GM21576 (cell line): ENCODE data around the gene OR4D1.

ENCODE experiments used
- ATAC-seq: cut with Tn5 transposase; IDR thresholded peaks from one replicate; pipeline ENCODE4 v1.9.1; 2021; ENCODE audit warnings: mild to moderate bottlenecking, moderate library complexity; ENCODE audit not compliant: unreplicated experiment

Gene OR4D1

GRCh38 chr17:58192612-58193011 is 44.4 kb downstream of the OR4D1 start, which contains the start of gene EPX:
EPX (plus strand) TSS chr17:58192726; CDS start chr17:58192847, 121 bp downstream.
- no peak for ATAC-seq

- ATAC-seq = no peak
Measured at GRCh38 chr17:58193641-58194255, 45.6 kb downstream of the OR4D1 start.

GRCh38 chr17:58195518-58196123 is 47.4 kb downstream of the OR4D1 start:
- no peak for ATAC-seq

GRCh38 chr17:58196610-58197009 is 48.4 kb downstream of the OR4D1 start:
- ATAC-seq = no peak

GRCh38 chr17:58200024-58200633 is 51.9 kb downstream of the OR4D1 start:
- no peak for ATAC-seq

- no peak for ATAC-seq
Measured at GRCh38 chr17:58202859-58203258, 54.7 kb downstream of the OR4D1 start.

- ATAC-seq = no peak
Measured at GRCh38 chr17:58204796-58205195, 56.6 kb downstream of the OR4D1 start.

- no peak for ATAC-seq
Measured at GRCh38 chr17:58205936-58206335, 57.8 kb downstream of the OR4D1 start.

- ATAC-seq = no peak
Measured at GRCh38 chr17:58207451-58207850, 59.3 kb downstream of the OR4D1 start.

GRCh38 chr17:58208344-58208743 is 60.2 kb downstream of the OR4D1 start:
- no peak for ATAC-seq
